Measurements from ENCODE around the gene FAM43B.
A peak's percentile ranks its signal among the peaks of the same experiment; 100 is the strongest.

The FAM43B gene

GRCh38 chr1:20588634-20589225 lies 36.4 kb downstream of the FAM43B start, which contains the start of gene CDA:
TSS of gene CDA (plus strand) at chr1:20589097. CDS start at chr1:20589130, 33 bp downstream.
- intact Hi-C loops (cut with DNase I), result no loop called here
- DNase-seq, result peak in 1 of 10 donors; percentile 59

- intact Hi-C loops (cut with DNase I), result no loop called here
- peak in 2 of 10 donors; percentile 68 to 77 for DNase-seq
Measured at GRCh38 chr1:20589331-20590278, 37.2 kb downstream of the FAM43B start.

GRCh38 chr1:20590306-20590777 lies 38.0 kb downstream of the FAM43B start:
- DNase-seq, result peak in 1 of 10 donors; percentile 22
- intact Hi-C loops (cut with DNase I), result no loop called here

GRCh38 chr1:20593756-20594155 lies 41.4 kb downstream of the FAM43B start:
- intact Hi-C loops (cut with DNase I), result no loop called here
- peak in 1 of 10 donors; percentile 48 for DNase-seq

GRCh38 chr1:20594746-20595145 lies 42.4 kb downstream of the FAM43B start:
- peak in 1 of 10 donors; percentile 59 for DNase-seq
- intact Hi-C loops (cut with DNase I), result no loop called here

GRCh38 chr1:20596106-20596505 lies 43.7 kb downstream of the FAM43B start:
- no peak for DNase-seq
- intact Hi-C loops (cut with DNase I), result no loop called here

GRCh38 chr1:20597650-20598049 lies 45.3 kb downstream of the FAM43B start:
- intact Hi-C loops (cut with DNase I), result no loop called here
- no peak for DNase-seq

GRCh38 chr1:20600156-20600555 lies 47.8 kb downstream of the FAM43B start:
- intact Hi-C loops (cut with DNase I), result no loop called here
- DNase-seq, result peak in 1 of 10 donors; percentile 55

GRCh38 chr1:20601129-20601825 lies 48.9 kb downstream of the FAM43B start:
- peak in 1 of 10 donors; percentile 25 for DNase-seq
- intact Hi-C loops (cut with DNase I), result no loop called here

GRCh38 chr1:20602851-20603450 lies 50.6 kb downstream of the FAM43B start:
- no peak for DNase-seq
- intact Hi-C loops (cut with DNase I), result no loop called here

- intact Hi-C loops (cut with DNase I), result no loop called here
- DNase-seq, result peak in 1 of 10 donors; percentile 5
Measured at GRCh38 chr1:20603504-20604464, 51.4 kb downstream of the FAM43B start.
